Neuronal stem cell (in vitro differentiated cells): ENCODE data around the gene LAD1.

Experiments
- DNase-seq: peaks from one replicate; pipeline ENCODE4 v3.0.0-alpha.2; 2013; ENCODE audit warnings: low spot score
- H2AFZ ChIP-seq: one replicate; pipeline ENCODE4 v1.6.1; 2013; ENCODE audit warnings: mild to moderate bottlenecking, low read length, inconsistent platforms
- H2AK5ac ChIP-seq: 2 replicates; pipeline ENCODE4 v1.6.1; 2013; ENCODE audit warnings: low read depth, mild to moderate bottlenecking, inconsistent platforms, low read length, moderate library complexity, mixed read lengths
- H2BK120ac ChIP-seq: 2 replicates; pipeline ENCODE4 v1.6.1; 2013; ENCODE audit warnings: low read depth, mild to moderate bottlenecking, inconsistent platforms, low read length, moderate library complexity, mixed read lengths
- H2BK12ac ChIP-seq: one replicate; pipeline ENCODE4 v1.6.1; 2013; ENCODE audit warnings: low read length, inconsistent platforms
- H2BK15ac ChIP-seq: 2 replicates; pipeline ENCODE4 v1.6.1; 2013; ENCODE audit warnings: mild to moderate bottlenecking, low read length, inconsistent platforms, mixed read lengths
- H2BK5ac ChIP-seq: one replicate; pipeline ENCODE4 v1.6.1; 2013; ENCODE audit warnings: inconsistent platforms, mild to moderate bottlenecking, low read length, moderate library complexity
- H3K14ac ChIP-seq: one replicate; pipeline ENCODE4 v1.6.1; 2013; ENCODE audit warnings: low read length, inconsistent platforms
- H3K18ac ChIP-seq: 2 replicates; pipeline ENCODE4 v1.6.1; 2013; ENCODE audit warnings: low read length, inconsistent platforms
- H3K23ac ChIP-seq: 2 replicates; pipeline ENCODE4 v1.6.1; 2013; ENCODE audit warnings: low read depth, mild to moderate bottlenecking, mixed read lengths, low read length, inconsistent platforms; ENCODE audit not compliant: poor library complexity
- H3K27ac ChIP-seq: replicated peaks from 3 replicates; pipeline ENCODE4 v1.5.1; 2013; ENCODE audit warnings: low read length, inconsistent platforms
- H3K27me3 ChIP-seq, 3 experiments: 2 replicates each; pipeline ENCODE4 v1.6.1; 2013; ENCODE audit warnings: low read length in 3 of 3, mild to moderate bottlenecking in 2 of 3, inconsistent platforms in 1 of 3, low read depth in 1 of 3, mixed read lengths in 1 of 3, moderate library complexity in 1 of 3; ENCODE audit not compliant: control insufficient read depth in 3 of 3, insufficient read depth in 3 of 3
- H3K36me3 ChIP-seq, 2 donors: replicated peaks in 1 of 2; 2 replicates each; pipeline ENCODE4 v1.6.1; 2013; ENCODE audit warnings: low read length in 2 of 2; ENCODE audit not compliant: control insufficient read depth in 2 of 2, insufficient read depth in 2 of 2
- H3K4ac ChIP-seq: 2 replicates; pipeline ENCODE4 v1.6.1; 2013; ENCODE audit warnings: inconsistent platforms, mild to moderate bottlenecking, low read length, moderate library complexity
- H3K4me1 ChIP-seq, 2 donors: 1 replicate in 1 of 2; 2 replicates in 1 of 2; pipeline ENCODE4 v1.6.1; 2013; ENCODE audit warnings: low read length in 2 of 2, low read depth in 1 of 2; ENCODE audit not compliant: control insufficient read depth in 2 of 2, insufficient read depth in 1 of 2
- H3K4me2 ChIP-seq: one replicate; pipeline ENCODE4 v1.6.1; 2013; ENCODE audit warnings: mild to moderate bottlenecking, low read length, inconsistent platforms; ENCODE audit not compliant: insufficient read depth, poor library complexity, severe bottlenecking
- H3K4me3 ChIP-seq, 2 donors: 2 replicates each; pipeline ENCODE4 v1.5.1; 2013; ENCODE audit warnings: low read length in 2 of 2, mild to moderate bottlenecking in 2 of 2, inconsistent platforms in 1 of 2, moderate library complexity in 1 of 2
- H3K79me1 ChIP-seq: one replicate; pipeline ENCODE4 v1.6.1; 2013; ENCODE audit warnings: low read depth, mild to moderate bottlenecking, inconsistent platforms, low read length, moderate library complexity
- H3K9ac ChIP-seq: one replicate; pipeline ENCODE4 v1.6.1; 2013; ENCODE audit warnings: mild to moderate bottlenecking, low read depth, low read length, inconsistent platforms; ENCODE audit not compliant: poor library complexity
- H3K9me3 ChIP-seq, 2 donors: replicated peaks in 1 of 2; 2 replicates each; pipeline versions ENCODE3 to v1.6.1; 2013; ENCODE audit warnings: low read length in 2 of 2, mild to moderate bottlenecking in 2 of 2, inconsistent platforms in 1 of 2, low read depth in 1 of 2, mixed read lengths in 1 of 2, moderate library complexity in 1 of 2; ENCODE audit not compliant: control insufficient read depth in 2 of 2, insufficient read depth in 1 of 2
- H4K8ac ChIP-seq: one replicate; pipeline ENCODE4 v1.6.1; 2013; ENCODE audit warnings: low read depth, mild to moderate bottlenecking, inconsistent platforms, low read length, moderate library complexity
- H4K91ac ChIP-seq: one replicate; pipeline ENCODE4 v1.6.1; 2013; ENCODE audit warnings: low read length, low read depth, mild to moderate bottlenecking, inconsistent platforms; ENCODE audit not compliant: poor library complexity
- WGBS, 2 donors: extraction: QIAGEN DNeasy Blood & Tissue Kit; methylation state at CpG; one replicate each; pipeline ENCODE4 v1.1.7; 2013; ENCODE audit warnings: missing lambda C conversion rate in 2 of 2, mixed read lengths in 1 of 2; ENCODE audit not compliant: insufficient read length in 2 of 2, insufficient replicate concordance in 1 of 2; ENCODE audit errors: extremely low coverage in 2 of 2; 5-methylcytosine and 5-hydroxymethylcytosine counted together

The LAD1 gene

DNA sequence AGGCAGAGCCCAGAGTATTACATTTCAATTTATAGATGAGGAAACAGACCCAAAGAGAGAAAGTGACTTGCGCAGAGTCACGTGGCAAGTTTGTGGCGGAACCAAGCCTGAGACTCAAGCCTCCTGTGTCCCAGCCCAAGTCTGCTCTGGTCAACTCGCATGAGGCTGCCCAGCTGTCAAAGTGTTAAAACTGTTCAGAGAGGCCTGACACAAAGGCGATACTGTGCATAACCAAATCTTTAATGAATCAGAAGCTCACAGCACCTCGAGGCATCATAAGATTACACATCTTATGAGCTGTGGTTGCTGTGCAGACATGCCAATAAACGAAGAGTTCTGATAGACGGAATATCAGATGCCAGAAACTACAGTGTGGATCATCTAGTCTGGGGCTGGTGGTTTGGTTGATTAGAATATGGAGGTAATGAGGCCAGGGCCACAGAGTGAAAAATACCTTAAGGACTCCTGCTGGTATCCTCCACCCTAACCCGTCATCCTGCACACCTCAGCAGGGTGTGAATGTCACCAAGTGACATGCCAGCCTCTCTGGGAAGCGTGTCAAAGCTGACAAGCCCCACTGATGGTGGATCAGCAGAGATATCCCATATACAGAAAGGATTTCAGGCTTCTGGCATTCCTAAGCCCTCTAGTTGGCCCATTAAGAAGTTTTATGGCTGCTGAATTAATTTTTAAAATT lies 63.8 kb downstream of the LAD1 start:
- no CpG with 5 or more reads among the region's 10 CpGs for WGBS, 2 donors
- Histone ChIP-seq H3K4me1 (peaks cover 0 to 6% of the 10 kb centered on the region in 2 donors), H4K91ac (no peak overlapping the region), H3K27me3 (peaks cover 0 to 9% (median 0%) of the 10 kb centered on the region in 3 experiments), H3K27ac (no peak overlapping the region), H3K36me3 (no peaks in the 10 kb centered on the region), H3K23ac (no peak overlapping the region), H4K8ac (no peak overlapping the region), H2BK12ac (no peak overlapping the region), H3K4ac (no peak overlapping the region), H3K9me3 (no peaks in the 10 kb centered on the region), H2BK15ac (no peak overlapping the region), H2BK5ac (no peak overlapping the region), H3K4me3 (no peak overlapping the region), H3K18ac (no peak overlapping the region), H2AK5ac (no peak overlapping the region), H3K14ac (no peak overlapping the region), H3K79me1 (no peaks in the 10 kb centered on the region), H3K4me2 (no peak overlapping the region), H2AFZ (no peak overlapping the region), H3K9ac (no peak overlapping the region), H2BK120ac (no peak overlapping the region)
- no peak for DNase-seq

DNA sequence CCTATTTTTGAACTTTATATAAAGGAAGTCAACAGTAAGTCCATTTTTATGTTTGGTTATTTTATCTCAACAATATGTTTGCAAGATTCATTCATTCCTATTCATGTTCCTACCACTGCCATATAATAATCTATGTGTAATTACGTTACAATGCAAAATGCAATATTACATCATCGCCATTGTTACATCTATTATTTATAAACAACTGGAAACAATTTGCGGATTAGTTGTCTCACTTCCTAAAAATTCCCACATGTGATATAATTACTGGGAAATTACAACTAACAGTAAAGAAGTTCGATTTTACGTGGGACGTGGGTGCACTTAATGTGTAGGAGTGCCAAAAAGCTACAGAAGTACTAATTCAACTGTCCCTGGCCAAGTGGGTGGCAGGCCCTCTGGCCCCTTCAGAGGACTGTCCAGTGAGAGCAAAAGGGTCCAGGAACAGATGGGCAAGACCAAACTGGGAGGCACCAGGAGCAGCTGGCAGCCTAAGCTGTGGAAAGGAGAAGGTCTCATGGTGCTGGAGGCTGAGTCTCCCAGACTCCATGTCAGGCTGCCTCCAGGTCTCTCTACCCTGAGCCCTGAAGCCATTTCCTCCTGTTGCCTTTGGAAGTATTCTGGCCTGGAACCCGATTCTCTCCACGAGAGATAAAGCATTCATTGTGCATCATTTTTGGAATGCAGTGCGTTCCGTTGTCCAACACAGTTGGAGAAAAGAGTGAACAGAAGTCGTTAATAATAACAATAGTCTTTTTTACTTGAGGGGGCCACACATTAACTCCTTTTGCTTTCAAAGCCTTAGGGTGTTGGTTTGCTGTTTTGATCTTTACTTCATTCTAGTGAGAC lies 64.6 kb downstream of the LAD1 start:
- no peak overlapping the region for H3K4me2 ChIP-seq
- H3K23ac ChIP-seq = no peak overlapping the region
- peak overlapping the region; percentile 49 for H2BK5ac ChIP-seq
- H3K4ac ChIP-seq = no peak overlapping the region
- H2AK5ac ChIP-seq = no peak overlapping the region
- H3K4me1 ChIP-seq = peaks cover 0 to 6% of the 10 kb centered on the region in 2 donors
- no CpG with 5 or more reads among the region's 11 CpGs for WGBS, 2 donors
- DNase-seq = no peak
- no peak overlapping the region for H3K9ac ChIP-seq
- no peak overlapping the region for H2AFZ ChIP-seq
- no peak overlapping the region for H2BK120ac ChIP-seq
- peak overlapping the region; percentile 58 for H3K18ac ChIP-seq
- H2BK15ac ChIP-seq = no peak overlapping the region
- H3K27me3 ChIP-seq = peaks cover 0 to 15% (median 0%) of the 10 kb centered on the region in 3 experiments
- H3K4me3 ChIP-seq = no peak overlapping the region
- no peaks in the 10 kb centered on the region for H3K36me3 ChIP-seq
- H3K14ac ChIP-seq = peak overlapping the region; percentile 72
- no peak overlapping the region for H2BK12ac ChIP-seq
- no peaks in the 10 kb centered on the region for H3K79me1 ChIP-seq
- no peak overlapping the region for H3K27ac ChIP-seq
- no peak overlapping the region for H4K8ac ChIP-seq
- H3K9me3 ChIP-seq = no peaks in the 10 kb centered on the region
- H4K91ac ChIP-seq = no peak overlapping the region

DNA sequence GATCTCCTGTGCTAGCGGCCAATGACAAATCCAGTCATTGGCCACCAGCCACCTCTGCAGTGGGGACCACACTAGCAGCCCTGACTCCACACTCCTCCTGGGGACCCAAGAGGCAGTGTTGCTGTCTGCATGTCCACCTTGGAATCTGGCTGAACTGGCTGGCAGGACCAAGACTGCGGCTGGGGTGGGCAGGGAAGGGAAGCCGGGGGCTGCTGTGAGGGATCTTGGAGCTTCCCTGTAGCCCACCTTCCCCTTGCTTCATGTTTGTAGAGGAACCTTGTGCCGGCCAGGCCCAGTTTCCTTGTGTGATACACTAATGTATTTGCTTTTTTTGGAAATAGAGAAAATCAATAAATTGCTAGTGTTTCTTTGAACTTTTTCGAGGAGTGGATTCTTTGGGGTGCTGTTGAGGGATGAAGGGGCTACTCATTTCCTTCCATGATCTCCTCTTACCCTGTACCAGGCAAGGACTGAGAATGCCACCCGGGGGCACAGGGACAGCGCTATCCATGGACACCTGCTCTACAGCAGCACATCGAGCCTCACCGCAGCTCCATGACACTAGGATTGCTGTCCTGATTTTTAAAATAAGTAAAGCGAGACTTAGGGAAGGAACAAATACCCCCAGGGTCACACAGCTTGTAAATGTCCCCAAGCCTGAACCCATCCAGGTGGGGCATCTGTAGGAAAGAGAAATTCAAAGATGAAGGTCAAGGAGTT lies 66.3 kb downstream of the LAD1 start:
- Histone ChIP-seq H2AK5ac (no peak overlapping the region), H3K4me1 (peaks cover 0 to 6% of the 10 kb centered on the region in 2 donors), H4K91ac (no peak overlapping the region), H3K4me3 (no peak overlapping the region), H3K36me3 (no peaks in the 10 kb centered on the region), H2BK120ac (no peak overlapping the region), H3K27ac (no peak overlapping the region), H2AFZ (no peak overlapping the region), H3K14ac (no peak overlapping the region), H3K4me2 (no peak overlapping the region), H2BK12ac (no peak overlapping the region), H3K27me3 (peaks cover 0 to 19% (median 0%) of the 10 kb centered on the region in 3 experiments), H3K23ac (no peak overlapping the region), H2BK5ac (no peak overlapping the region), H4K8ac (no peak overlapping the region), H3K9ac (no peak overlapping the region), H3K9me3 (no peaks in the 10 kb centered on the region), H3K4ac (no peak overlapping the region), H3K18ac (no peak overlapping the region), H2BK15ac (no peak overlapping the region), H3K79me1 (no peaks in the 10 kb centered on the region)
- no CpG with 5 or more reads among the region's 10 CpGs for WGBS, 2 donors
- no peak for DNase-seq

DNA sequence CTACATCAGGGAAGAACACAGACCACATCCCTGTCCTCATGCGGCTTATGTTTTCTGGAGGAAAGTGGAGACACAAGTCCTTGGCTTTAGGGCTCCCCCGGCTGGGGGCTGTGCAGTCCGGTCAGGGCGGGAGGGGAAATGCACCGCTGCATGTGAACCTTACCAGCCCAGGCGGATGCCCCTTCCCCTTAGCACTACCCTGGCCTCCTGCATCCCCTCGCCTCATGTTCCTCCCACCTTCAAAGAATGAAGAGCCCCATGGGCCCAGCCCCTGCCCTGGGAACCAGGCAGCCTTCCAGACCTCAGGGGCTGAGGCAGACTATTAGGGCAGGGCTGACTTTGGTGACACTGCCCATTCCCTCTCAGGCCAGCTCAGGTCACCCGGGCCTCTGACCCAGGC lies 67.1 kb downstream of the LAD1 start:
- no peak overlapping the region for H3K4ac ChIP-seq
- H3K36me3 ChIP-seq = no peaks in the 10 kb centered on the region
- H3K9ac ChIP-seq = no peak overlapping the region
- no peak overlapping the region for H4K8ac ChIP-seq
- peaks cover 0 to 26% (median 0%) of the 10 kb centered on the region in 3 experiments for H3K27me3 ChIP-seq
- no peak overlapping the region for H3K4me3 ChIP-seq
- H3K9me3 ChIP-seq = no peaks in the 10 kb centered on the region
- no peak overlapping the region for H3K18ac ChIP-seq
- H2BK12ac ChIP-seq = no peak overlapping the region
- peaks cover 0 to 6% of the 10 kb centered on the region in 2 donors for H3K4me1 ChIP-seq
- H2BK15ac ChIP-seq = no peak overlapping the region
- H4K91ac ChIP-seq = no peak overlapping the region
- no peak overlapping the region for H2AK5ac ChIP-seq
- H3K14ac ChIP-seq = no peak overlapping the region
- no peak overlapping the region for H3K27ac ChIP-seq
- no peak overlapping the region for H2BK120ac ChIP-seq
- no peak for DNase-seq
- no peak overlapping the region for H3K23ac ChIP-seq
- no peak overlapping the region for H2AFZ ChIP-seq
- no CpG with 5 or more reads among the region's 8 CpGs for WGBS, 2 donors
- no peak overlapping the region for H3K4me2 ChIP-seq
- H3K79me1 ChIP-seq = no peaks in the 10 kb centered on the region
- H2BK5ac ChIP-seq = no peak overlapping the region
